AG20443 (cell line): ENCODE results near the gene CGB3.
"Not testable (repeated sequence)": the region's sequence is repeated elsewhere in the genome, so short reads cannot be mapped to it uniquely, and the experiment has no call there.

Experiments
- DNase-seq: peaks from one replicate; pipeline ENCODE4 v3.0.0; 2012; ENCODE audit warnings: low spot score, mixed read lengths

CGB3 gene

DNA sequence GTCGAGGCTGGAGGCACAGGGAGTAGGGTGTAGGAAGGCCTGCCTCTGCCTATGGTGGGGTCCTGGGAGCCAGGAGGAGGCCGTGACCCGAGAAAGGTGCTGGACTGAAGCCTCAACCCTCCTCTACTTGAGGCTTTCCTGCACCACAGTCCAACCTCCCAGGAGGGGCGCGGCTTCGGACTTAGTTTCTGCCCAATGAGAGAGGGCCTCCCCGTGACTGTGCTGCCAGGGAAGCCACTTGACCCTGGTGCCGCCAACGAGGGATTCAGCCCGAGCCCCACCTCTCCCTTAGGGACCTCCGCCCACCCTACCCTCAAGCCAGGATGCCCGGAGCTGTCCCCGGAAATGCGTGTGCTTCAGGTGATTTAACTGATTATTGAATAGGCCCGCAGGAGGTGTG, at the start of gene CGB3:
CGB3 (minus strand) TSS at position 101 of the 400 bp plus-strand sequence. CDS start 362 bp downstream, outside the sequence.
- DNase-seq, result not testable (repeated sequence)

DNA sequence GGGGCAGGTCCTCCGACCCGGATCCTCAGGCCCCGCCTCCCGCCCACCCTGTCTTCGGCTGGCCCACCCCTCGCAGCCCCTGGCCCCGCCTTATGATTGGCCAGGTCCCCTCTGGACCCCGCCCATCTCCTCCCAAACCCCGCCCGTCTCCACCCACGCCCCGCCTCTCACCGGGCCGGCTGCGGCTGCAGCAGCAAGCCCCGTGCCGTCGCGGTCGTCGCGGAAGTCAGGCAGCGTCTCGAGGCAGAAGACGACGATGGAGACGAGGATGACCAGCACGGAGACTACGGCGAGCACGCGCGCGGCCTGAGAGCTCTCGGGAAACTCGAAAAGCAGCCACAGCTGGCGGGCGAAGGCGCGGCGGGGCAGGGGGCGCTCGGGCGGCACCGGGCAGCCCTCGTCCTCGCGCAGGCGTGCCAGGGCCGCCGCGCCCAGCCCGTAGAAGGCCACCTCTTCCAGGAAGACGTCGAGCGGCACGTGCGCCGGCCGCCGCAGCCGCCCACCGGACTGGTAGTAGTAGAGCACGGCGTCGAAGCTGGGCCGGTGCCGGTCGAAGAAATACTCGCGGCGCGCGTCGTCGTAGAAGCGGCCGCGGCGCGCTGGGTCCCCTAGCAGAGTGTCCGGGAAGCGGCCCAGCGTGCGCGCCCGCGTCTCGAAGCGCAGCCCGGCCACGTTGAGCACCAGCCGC, 47.9 kb upstream of the CGB3 start:
- no peak for DNase-seq

DNA sequence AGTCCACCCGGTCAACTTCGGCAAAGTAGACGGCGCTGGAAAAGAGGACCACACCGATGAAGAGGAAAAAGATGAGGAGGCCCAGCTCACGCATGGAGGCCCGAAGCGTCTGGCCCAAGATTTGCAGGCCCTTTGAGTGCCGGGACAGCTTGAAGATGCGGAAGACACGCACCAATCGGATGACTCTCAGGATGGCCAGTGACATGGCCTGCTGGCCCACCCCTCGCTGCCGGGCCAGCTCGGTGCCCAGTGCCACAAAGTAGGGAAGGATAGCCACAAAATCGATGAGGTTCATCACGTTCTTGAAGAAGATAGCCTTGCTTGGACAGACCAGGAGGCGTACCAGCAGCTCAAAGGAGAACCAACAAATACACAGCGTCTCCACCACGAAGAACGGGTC, 46.3 kb upstream of the CGB3 start:
- DNase-seq, result no peak

DNA sequence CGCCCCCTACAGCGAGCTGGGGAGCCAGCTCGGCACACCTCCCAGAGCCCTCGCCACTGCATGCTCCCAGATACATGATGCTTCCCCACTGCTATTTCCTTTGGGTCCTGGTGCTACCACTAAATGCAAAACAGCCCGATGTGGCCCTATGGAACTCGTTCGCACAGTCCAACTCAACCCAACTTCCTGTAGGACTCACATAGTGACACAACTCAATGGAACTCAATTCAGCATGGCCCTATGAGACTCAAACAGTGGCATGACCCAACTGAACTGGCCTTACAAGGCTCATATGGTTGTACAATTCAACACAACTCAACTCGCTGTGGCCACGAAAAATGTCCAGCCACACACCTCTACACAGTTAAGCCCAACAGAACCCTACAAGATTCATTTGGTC, 44.9 kb upstream of the CGB3 start:
- DNase-seq, result no peak

DNA sequence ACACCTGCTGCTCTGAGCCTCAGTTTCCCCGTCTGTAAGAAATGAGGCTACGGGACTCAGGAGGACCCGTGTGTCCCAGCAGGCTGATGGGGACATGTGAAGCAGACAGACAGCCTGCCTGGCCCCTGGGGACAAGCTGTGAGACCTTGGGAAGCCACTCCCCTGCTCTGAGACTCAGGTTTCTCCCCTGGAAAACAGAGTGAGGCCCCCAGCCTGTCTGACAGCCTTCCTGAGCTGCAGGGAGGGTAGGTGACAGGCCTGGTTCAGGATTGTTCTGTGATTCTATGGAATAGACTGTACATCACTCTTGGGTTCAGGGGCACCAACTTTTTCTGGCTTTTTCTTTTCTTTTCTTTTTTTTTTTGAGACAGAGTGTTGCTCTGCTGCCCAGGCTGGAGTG, 43.4 kb upstream of the CGB3 start:
- DNase-seq, result no peak

DNA sequence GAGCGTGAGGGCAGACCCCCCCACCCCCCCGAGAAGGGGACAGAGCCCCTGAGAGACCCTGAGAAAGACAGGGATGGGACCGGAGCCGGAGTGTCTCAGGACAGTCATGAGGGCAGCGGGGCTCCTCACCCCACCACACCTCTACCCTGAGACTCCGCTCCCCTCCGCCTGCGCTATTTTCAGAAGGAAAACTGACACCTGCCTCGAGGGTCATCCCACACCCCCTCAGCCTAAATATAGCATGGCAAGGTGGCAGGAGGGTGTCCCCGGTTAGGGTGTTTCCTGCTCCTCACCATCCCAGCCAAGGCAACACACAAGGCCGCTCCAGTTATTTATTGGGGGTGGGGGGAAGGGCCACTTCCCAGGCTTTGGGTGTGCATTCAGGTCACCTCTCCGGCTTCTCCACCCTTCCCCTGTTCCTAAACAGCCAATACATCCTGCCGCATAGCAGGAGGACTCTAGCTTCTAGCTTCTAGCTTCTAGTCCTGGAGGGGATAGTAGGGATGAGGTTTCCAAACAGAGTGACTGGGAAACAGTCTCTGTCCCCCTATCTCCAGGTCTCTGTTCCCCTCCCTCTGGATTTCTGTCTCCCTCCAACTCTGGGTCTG, 41.9 kb upstream of the CGB3 start:
- DNase-seq, result no peak

DNA sequence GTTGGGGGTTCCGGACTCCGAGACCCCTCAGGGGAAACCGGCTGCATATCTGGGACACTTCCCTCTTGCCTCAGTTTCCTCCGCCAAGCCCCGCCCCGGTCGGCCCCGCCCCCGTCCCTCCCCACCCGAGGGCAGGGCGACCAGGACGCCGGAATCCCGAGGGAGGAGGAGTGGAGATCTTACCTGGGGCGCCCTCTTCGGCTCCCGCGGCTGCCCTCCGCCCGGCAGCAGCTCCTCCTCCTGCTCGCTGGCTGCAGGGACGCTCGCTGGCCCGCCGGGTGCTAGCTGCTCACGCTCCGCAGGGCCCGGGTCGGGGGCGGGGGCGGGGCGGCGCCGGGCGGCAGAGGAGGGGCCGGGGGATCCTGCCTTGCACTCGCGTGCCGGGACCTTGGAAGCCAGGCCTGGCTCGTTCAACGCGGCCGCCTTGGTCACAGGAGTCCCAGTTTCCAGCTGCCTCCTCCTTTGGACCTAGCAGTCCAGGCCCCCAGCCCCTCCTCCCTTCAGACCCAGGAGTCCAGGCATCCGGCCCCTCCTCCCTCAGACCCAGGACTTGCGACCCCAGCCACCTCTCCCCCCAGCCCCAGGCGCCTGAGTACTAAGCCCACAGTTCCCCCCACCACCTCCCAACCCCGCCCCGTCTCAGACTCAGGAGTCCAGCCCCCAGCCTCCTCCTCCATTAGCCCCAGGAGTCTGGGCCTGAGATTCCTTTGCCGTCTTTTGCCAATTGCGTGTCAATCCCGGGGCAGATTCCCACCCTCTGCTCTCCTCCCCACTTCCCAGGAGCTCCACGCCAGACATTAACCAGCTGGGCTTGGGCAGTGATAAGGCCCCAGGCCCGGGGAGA, 40.9 kb upstream of the CGB3 start, which contains the start of gene NTF4:
NTF4 (minus strand) TSS at position 51 of the 844 bp plus-strand sequence. CDS start 2,821 bp downstream, outside the sequence.
- DNase-seq, result peak; percentile 59

DNA sequence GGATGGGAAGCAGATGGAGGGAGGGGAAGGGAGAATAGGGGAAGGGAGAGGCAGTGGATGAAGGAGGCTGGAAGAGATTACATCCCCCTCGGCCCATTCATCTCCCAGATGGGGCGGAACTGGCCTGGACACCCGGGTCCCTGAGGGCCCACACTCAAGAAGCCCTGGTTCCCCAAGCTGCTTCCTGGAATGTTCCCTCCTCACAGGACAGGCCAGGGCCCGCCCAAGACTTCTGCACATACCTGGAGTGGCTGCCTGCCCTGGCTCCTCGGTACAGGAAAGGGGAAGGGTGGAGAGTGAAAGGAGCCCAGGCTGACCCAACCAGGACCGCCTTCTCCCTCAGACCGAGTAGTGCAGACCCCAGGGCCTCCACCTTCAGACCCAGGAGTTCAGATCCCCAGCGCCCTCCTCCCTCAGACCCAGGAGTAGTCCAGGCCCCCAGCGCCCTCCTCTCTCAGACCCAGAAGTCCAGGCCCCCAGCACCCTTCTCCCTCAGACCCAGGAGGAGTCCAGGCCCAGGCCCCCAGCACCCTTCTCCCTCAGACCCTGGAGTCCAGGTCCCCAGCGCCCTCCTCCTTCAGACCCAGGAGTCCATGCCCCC, 40.0 kb upstream of the CGB3 start:
- no peak for DNase-seq

DNA sequence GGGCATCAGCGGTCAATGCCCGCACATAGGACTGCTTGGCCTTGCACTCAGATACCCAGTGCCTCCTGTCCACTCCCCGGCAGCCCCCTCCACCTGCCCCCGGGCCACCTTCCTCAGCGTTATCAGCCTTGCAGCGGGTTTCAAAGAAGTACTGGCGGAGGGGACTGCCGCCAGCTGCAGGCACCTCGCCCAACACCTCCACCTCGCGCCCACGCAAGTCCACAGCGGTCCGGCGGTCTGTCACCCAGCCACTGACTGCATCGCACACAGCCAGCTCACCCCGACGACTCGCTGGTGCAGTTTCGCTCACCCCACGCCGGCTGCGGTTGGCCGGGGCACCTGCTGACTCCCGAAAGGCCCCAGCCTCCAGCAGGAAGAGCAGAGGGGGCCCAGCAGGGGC, 37.3 kb upstream of the CGB3 start:
- no peak for DNase-seq

DNA sequence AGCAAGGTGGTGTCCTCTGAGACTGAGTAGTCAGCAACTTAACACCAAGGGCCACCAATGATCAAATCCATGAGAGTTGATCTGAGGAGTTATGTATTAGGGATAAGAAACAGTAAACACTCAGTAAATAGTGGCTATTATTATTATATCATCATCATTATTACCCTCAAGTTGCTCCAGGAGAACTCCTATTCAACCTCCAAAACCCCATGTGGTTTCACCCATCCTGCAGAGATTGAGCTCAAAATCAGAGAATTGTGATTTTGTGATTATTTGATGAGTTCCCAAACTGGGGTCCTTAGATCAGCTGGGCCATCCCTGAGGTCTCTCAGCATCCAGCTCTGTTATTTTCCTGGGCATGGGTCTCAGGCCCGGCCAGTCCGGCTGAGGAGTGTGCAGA, 36.9 kb upstream of the CGB3 start:
- no peak for DNase-seq

DNA sequence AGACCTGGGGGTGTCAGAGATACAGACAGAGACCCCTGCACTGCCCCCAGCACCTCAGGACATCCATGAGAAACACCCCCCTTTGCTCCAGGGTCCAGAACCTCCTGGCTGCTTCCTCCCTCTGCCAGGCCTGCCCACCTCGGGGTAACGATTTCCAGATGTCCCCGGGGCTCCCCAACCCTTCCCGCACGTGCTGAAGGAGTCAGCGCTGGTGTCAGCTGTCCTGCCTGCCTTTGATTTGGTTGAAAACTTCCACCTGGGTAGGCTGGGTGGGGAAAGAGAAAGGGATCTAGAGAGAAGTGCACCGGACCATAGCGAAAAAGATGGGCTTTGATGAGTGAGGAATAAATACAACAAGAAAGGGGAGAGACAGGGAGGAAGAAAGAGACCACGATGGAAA, 34.9 kb upstream of the CGB3 start:
- peak; percentile 12 for DNase-seq

DNA sequence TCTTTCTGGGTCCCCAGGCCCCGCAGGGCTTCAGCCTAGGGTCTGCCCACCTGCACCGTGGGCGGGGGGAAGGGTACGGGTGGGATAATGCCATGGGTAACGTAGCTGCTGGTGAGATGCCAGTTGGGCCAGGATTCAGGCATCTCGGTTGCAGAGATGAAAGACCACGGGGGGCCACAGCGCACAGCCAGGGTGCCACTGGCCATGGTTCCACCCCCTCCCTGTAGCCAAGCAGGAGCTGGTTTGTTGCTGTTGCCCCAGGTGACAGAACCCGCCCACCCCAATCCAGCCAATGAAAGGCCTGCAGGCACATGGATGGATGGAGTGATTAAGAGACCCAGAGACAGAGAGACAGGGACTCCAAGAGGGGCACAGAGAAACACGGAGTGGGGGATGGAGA, 34.4 kb upstream of the CGB3 start:
- peak; percentile 64 for DNase-seq

DNA sequence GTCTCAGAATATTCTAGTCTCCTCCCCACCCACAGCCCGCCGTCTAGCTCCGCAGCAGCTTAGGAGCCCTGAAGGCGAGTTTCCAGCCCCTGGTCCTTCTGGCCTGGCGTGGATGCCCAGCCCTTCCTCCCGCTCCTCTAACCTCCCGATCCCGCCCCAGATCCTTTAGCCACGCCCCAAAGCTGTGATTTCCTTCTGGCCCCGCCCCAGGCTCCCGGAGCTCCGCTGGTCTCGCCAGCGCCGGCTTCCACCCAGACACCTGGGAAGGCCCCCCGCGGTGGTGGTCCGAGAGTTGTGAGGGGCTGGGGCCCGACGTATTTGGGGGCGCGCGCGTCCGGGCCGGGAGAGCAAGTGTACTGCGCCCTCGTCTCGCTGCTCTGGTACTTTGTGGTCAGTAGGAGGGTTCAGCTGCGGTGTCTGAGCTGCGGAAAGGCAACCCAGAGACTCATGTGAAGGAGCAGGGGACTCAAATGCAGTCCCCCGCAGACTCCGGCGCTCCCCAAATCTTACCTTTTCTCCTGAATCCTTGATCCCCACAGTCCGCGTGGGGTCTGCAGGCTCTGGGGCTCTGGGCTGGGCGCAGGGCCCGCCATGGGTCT, 33.6 kb upstream of the CGB3 start, which contains the start of gene CGB7:
CGB7 (minus strand) TSS at position 114 of the 599 bp plus-strand sequence. CDS start 2,374 bp downstream, outside the sequence.
- DNase-seq, result peak; percentile 91

DNA sequence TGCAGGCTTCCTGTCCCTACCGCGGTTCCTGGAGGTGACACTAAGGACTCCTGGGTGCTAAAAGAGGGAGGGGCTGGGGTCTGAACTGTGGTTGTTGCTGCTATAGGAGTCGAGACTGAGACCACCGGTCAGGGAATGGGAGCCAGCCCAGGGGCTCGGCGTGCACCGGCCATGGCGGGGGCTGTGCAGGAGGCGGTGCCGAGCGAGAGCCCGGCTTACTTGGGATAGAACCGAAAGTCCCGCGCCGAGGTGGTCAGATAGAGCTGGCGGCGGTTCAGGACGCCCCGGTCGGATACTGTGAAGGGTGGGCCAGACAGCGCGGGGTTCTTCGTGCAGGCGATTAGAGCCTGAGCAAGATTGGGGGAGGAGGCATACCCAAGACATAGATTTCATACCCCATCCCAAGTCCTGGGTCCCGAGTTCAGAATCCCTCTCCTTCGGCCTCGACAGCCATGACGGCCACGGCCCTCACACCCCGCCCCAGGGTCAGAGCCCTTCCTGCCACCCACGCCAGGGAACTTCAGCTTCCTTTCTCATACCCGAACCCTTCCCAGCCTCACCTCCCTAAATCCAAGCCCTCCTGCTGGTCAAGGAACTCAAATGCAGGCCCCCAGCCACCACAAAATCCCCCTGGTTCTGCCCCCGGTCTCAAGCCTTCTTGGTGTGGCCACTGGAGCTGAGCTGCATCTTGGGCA, 32.9 kb upstream of the CGB3 start:
- not testable (repeated sequence) for DNase-seq

DNA sequence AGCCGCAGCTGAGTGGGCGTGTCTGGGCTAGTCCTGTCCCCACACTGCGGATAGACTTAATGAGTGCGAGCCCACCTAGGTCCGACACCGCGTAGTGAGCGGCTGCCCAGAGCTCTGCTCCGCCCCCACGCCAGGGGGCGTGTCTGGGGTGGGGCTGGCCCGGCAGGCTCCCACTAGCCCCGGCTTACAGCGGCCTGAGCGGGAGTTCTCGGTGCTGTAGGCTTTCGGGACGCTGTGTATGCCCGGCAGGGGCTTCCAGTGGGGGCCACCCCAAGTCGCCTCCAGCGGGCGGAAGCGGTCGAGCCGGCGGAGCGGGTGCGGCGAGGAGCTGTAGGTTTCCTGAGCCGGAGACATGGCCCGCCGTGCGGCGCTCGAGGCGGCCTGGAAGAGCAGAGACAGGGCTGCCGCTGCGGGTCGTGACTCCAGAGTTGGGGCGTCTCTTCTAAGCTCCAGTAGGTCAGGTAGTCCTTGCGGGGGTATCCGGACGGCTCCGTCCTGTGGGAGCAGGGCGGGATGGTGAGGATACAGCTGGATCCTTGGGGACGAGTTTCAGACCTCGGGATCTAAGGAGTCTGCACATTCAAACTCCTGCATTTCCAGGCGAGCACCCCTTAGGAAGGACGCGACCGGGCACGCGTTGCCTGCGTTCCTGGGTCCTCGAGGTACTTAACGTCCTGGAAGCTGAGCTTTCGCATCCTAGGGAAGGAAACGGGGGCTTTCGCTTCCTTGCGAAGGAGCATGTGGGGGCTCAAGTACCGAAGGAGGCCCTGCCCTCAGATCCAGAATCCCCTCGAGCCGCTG, 32.2 kb upstream of the CGB3 start:
- peak; percentile 92 for DNase-seq

DNA sequence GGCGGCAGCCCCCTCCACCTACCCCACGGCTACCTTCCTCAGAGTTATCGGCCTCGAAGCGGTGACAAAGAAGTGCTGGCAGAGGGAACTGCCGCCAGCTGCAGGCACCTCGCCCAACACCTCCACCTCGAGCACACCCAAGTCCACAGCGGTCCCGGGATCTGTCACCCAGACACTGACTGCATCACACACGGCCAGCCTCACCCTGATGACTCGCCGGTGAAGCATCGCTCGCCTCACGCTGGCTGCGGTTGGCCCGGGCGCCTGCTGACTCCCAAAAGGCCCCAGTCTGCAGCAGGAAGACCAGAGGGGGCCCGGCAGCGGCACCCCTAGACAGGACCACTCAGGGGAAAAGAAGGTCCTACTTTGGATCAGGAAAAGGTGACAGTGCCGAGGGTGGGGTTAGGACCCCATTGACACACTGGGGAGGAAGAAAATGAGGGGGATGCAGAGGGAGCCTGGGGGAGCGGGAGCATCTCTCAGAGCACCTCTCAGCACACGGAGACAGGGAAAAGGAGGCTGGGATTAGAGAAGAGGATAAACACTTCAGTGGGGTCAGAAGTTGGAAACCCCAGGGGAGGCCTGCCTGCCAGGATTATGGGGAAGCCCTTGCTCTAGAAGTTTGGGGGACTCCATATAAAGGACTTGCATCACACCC, 26.4 kb upstream of the CGB3 start:
- peak; percentile 72 for DNase-seq

DNA sequence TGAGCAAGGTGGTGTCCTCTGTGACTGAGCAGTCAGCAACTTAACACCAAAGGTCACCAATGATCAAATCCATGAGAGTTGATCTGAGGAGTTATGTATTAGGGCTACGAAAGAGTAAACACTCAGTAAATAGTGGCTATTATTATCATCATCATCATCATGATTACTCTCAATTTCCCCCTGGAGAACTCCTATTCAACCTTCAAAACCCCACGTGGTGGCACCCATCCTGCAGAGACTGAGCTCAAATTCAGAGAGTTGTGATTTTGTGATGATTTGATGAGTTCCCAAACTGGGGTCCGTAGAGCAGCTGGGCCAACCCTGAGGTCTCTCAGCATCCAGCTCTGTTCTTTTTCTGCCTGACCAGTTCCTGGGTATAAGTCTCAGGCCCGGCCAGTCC, 25.7 kb upstream of the CGB3 start:
- DNase-seq, result not testable (repeated sequence)

DNA sequence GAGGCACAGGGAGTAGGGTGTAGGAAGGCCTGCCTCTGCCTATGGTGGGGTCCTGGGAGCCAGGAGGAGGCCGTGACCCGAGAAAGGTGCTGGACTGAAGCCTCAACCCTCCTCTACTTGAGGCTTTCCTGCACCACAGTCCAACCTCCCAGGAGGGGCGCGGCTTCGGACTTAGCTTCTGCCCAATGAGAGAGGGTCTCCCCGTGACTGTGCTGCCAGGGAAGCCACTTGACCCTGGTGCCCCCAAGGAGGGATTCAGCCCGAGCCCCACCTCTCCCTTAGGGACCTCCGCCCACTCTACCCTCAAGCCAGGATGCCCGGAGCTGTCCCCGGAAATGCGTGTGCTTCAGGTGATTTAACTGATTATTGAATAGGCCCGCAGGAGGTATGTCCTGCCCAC, 24.9 kb upstream of the CGB3 start, which contains the start of gene CGB8:
CGB8 (minus strand) TSS at position 101 of the 400 bp plus-strand sequence. CDS start 372 bp downstream, outside the sequence.
- not testable (repeated sequence) for DNase-seq

DNA sequence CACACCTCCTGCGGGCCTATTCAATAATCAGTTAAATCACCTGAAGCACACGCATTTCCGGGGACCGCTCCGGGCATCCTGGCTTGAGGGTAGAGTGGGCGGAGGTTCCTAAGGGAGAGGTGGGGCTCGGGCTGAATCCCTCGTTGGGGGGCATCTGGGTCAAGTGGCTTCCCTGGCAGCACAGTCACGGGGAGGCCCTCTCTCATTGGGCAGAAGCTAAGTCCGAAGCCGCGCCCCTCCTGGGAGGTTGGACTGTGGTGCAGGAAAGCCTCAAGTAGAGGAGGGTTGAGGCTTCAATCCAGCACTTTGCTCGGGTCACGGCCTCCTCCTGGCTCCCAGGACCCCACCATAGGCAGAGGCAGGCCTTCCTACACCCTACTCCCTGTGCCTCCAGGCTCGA, 19.4 kb upstream of the CGB3 start, which contains the start of gene CGB5:
CGB5 (plus strand) TSS at position 301 of the 400 bp plus-strand sequence. CDS start 362 bp downstream, outside the sequence.
- DNase-seq, result not testable (repeated sequence)
